GM19395 (cell line): ENCODE data around the gene SAMD11.
"Not testable (repeated sequence)": the region's sequence is repeated elsewhere in the genome, so short reads cannot be mapped to it uniquely, and the experiment has no call there.

ENCODE experiments used
- ATAC-seq: cut with Tn5 transposase; IDR thresholded peaks from one replicate; pipeline ENCODE4 v1.9.1; 2021; ENCODE audit warnings: mild to moderate bottlenecking, moderate library complexity; ENCODE audit not compliant: unreplicated experiment

The SAMD11 gene

GRCh38 chr1:923131-923990 is at the start of gene SAMD11:
Gene SAMD11, plus strand, starts transcription at chr1:923923. Its CDS starts 509 bp downstream, at chr1:924432.
- no peak for ATAC-seq

GRCh38 chr1:876428-877208 is 47.1 kb upstream of the SAMD11 start:
- ATAC-seq = not testable (repeated sequence)

- not testable (repeated sequence) for ATAC-seq
Observed at GRCh38 chr1:877209-877986, 46.3 kb upstream of the SAMD11 start.

- ATAC-seq = not testable (repeated sequence)
Observed at GRCh38 chr1:880511-880910, 43.2 kb upstream of the SAMD11 start.

- not testable (repeated sequence) for ATAC-seq
Observed at GRCh38 chr1:880915-881314, 42.8 kb upstream of the SAMD11 start.

GRCh38 chr1:886311-886710 is 37.4 kb upstream of the SAMD11 start:
- no peak for ATAC-seq

- ATAC-seq = no peak
Observed at GRCh38 chr1:886760-887159, 37.0 kb upstream of the SAMD11 start.

GRCh38 chr1:888297-888696 is 35.4 kb upstream of the SAMD11 start:
- no peak for ATAC-seq

- not testable (repeated sequence) for ATAC-seq
Observed at GRCh38 chr1:889774-890173, 33.9 kb upstream of the SAMD11 start.

GRCh38 chr1:890234-890633 is 33.5 kb upstream of the SAMD11 start:
- not testable (repeated sequence) for ATAC-seq

GRCh38 chr1:890661-891060 is 33.1 kb upstream of the SAMD11 start:
- no peak for ATAC-seq

GRCh38 chr1:897226-897625 is 26.5 kb upstream of the SAMD11 start:
- ATAC-seq = no peak

- not testable (repeated sequence) for ATAC-seq
Observed at GRCh38 chr1:897951-898350, 25.8 kb upstream of the SAMD11 start.

- no peak for ATAC-seq
Observed at GRCh38 chr1:899636-900317, 23.9 kb upstream of the SAMD11 start.

- no peak for ATAC-seq
Observed at GRCh38 chr1:901108-901859, 22.4 kb upstream of the SAMD11 start.

- ATAC-seq = no peak
Observed at GRCh38 chr1:902802-903201, 20.9 kb upstream of the SAMD11 start.

GRCh38 chr1:903305-903704 is 20.4 kb upstream of the SAMD11 start:
- ATAC-seq = no peak

GRCh38 chr1:903721-904271 is 19.9 kb upstream of the SAMD11 start:
- no peak for ATAC-seq

GRCh38 chr1:904310-904950 is 19.3 kb upstream of the SAMD11 start:
- ATAC-seq = no peak
